CD14-positive monocyte (primary cell): ENCODE data around the gene B4GALNT4. TPM values are rescaled to one million over a fixed set of nuclear protein-coding genes. Genes with fewer than 3 reads are reported as not detected.

Experiments
- DNase-seq, 3 donors: peaks; one replicate each; pipeline ENCODE4 v3.0.0-alpha.2; 2011 to 2022
- H2AFZ ChIP-seq: 2 replicates; pipeline ENCODE4 v1.6.0; 2012; ENCODE audit warnings: mild to moderate bottlenecking, low read depth, low read length, inconsistent platforms; ENCODE audit not compliant: insufficient read depth, poor library complexity, severe bottlenecking
- H3K27ac ChIP-seq, 2 donors: 1 replicate in 1 of 2; 2 replicates in 1 of 2; pipeline ENCODE4 v1.5.1; 2012 to 2013; ENCODE audit warnings: low read length in 2 of 2, control low read depth in 1 of 2, inconsistent platforms in 1 of 2, low read depth in 1 of 2, mild to moderate bottlenecking in 1 of 2
- H3K27me3 ChIP-seq, 2 donors: one replicate each; pipeline versions ENCODE4 v1.6.0 to v1.6.1; 2011 to 2013; ENCODE audit warnings: low read length in 2 of 2; ENCODE audit not compliant: control insufficient read depth in 2 of 2, insufficient read depth in 2 of 2
- H3K36me3 ChIP-seq, 2 donors: replicated peaks in 1 of 2; 1 replicate in 1 of 2; 2 replicates in 1 of 2; pipeline versions ENCODE4 v1.5.1 to v1.6.1; 2012 to 2013; ENCODE audit warnings: low read length in 2 of 2, control low read depth in 1 of 2, inconsistent platforms in 1 of 2, mild to moderate bottlenecking in 1 of 2; ENCODE audit not compliant: insufficient read depth in 2 of 2, control insufficient read depth in 1 of 2
- H3K4me1 ChIP-seq, 2 donors: 1 replicate in 1 of 2; 2 replicates in 1 of 2; pipeline versions ENCODE4 v1.5.1 to v1.6.1; 2012 to 2013; ENCODE audit warnings: low read length in 2 of 2, control low read depth in 1 of 2, inconsistent platforms in 1 of 2, mild to moderate bottlenecking in 1 of 2, moderate library complexity in 1 of 2; ENCODE audit not compliant: insufficient read depth in 2 of 2, control insufficient read depth in 1 of 2
- H3K4me2 ChIP-seq: replicated peaks from 2 replicates; pipeline ENCODE3; 2012; ENCODE audit warnings: low read length, moderate library complexity, mild to moderate bottlenecking; ENCODE audit not compliant: poor library complexity, severe bottlenecking; ENCODE audit errors: extremely low read depth
- H3K4me3 ChIP-seq, 3 experiments: fragments of 200-600 bp in 1 of 3; sonication (generic) in 1 of 3; replicated peaks in 1 of 3; 1 replicate in 2 of 3; 2 replicates in 1 of 3; pipeline ENCODE4 v1.5.1; 2011 to 2013; ENCODE audit warnings: low read length in 3 of 3, mild to moderate bottlenecking in 3 of 3, control low read depth in 2 of 3, low read depth in 2 of 3, inconsistent platforms in 1 of 3, moderate library complexity in 1 of 3
- H3K79me2 ChIP-seq: 2 replicates; pipeline ENCODE4 v1.6.0; 2012; ENCODE audit warnings: mild to moderate bottlenecking, control low read depth, inconsistent platforms, low read length, moderate library complexity; ENCODE audit not compliant: insufficient read depth
- H3K9ac ChIP-seq: 2 replicates; pipeline ENCODE4 v1.6.0; 2017; ENCODE audit warnings: low read length, mild to moderate bottlenecking; ENCODE audit not compliant: insufficient read depth, poor library complexity, severe bottlenecking
- H3K9me3 ChIP-seq, 2 donors: replicated peaks in 1 of 2; 1 replicate in 1 of 2; 2 replicates in 1 of 2; pipeline versions ENCODE4 v1.5.1 to v1.6.1; 2012 to 2013; ENCODE audit warnings: low read length in 2 of 2, control low read depth in 1 of 2; ENCODE audit not compliant: control insufficient read depth in 1 of 2, insufficient read depth in 1 of 2
- H4K20me1 ChIP-seq: 2 replicates; pipeline ENCODE4 v1.6.0; 2012; ENCODE audit warnings: mild to moderate bottlenecking, low read length, control low read depth, moderate library complexity; ENCODE audit not compliant: insufficient read depth
- H3K27ac Mint-ChIP-seq, 7 donors: one replicate each; pipeline ENCODE4 v1.8.0; 2020; ENCODE audit warnings: mild to moderate bottlenecking in 7 of 7, mixed read lengths in 7 of 7, moderate library complexity in 6 of 7, inconsistent platforms in 2 of 7
- H3K27me3 Mint-ChIP-seq, 3 donors: one replicate each; pipeline ENCODE4 v1.8.0; 2021 to 2022; ENCODE audit warnings: low read depth in 3 of 3, mild to moderate bottlenecking in 3 of 3, mixed read lengths in 3 of 3, moderate library complexity in 3 of 3, inconsistent platforms in 1 of 3
- H3K36me3 Mint-ChIP-seq, 2 donors: one replicate each; pipeline ENCODE4 v1.8.0; 2020; ENCODE audit warnings: mixed read lengths in 2 of 2, inconsistent platforms in 1 of 2, mild to moderate bottlenecking in 1 of 2
- H3K4me1 Mint-ChIP-seq: one replicate; pipeline ENCODE4 v1.8.0; 2020; ENCODE audit warnings: mild to moderate bottlenecking, mixed read lengths
- H3K4me3 Mint-ChIP-seq, 2 donors: one replicate each; pipeline ENCODE4 v1.8.0; 2020; ENCODE audit warnings: mild to moderate bottlenecking in 2 of 2, mixed read lengths in 2 of 2, moderate library complexity in 1 of 2
- H3K9me3 Mint-ChIP-seq, 7 donors: one replicate each; pipeline ENCODE4 v1.8.0; 2020 to 2022; ENCODE audit warnings: mixed read lengths in 7 of 7, mild to moderate bottlenecking in 6 of 7, moderate library complexity in 6 of 7, inconsistent platforms in 2 of 7
- WGBS: methylation state at CpG from one replicate; pipeline ENCODE4 v1.1.5; 2013; ENCODE audit warnings: missing lambda C conversion rate; ENCODE audit not compliant: insufficient coverage; 5-methylcytosine and 5-hydroxymethylcytosine counted together
- intact Hi-C, 2 donors: fragments of 100-400 bp; cut with micrococcal nuclease; formaldehyde crosslinking; loops; one replicate each; pipeline versions ENCODE4 v1.15.0 to v1.15.1; 2023
- polyA plus RNA-seq, 3 donors: library from polyadenylated mRNA; depleted of rRNA in 1 of 3; unstranded in 2 of 3; stranded (reverse) in 1 of 3; fragments of 300-500 nt in 2 of 3; fragments of >200 nt in 1 of 3; fragmentation: Illumina TruSeq in 2 of 3; gene quantifications; 1 replicate in 2 of 3; 2 replicates in 1 of 3; pipeline ENCODE4 v1.2.3, GENCODE V29; 2012 to 2021
- TF ChIP-seq, protein P1 (sequence below): fragments of 200-600 bp; IDR thresholded peaks from one replicate; pipeline ENCODE4 v1.8.0; 2022; ENCODE audit warnings: antibody characterized with exemption, mild to moderate bottlenecking

Gene B4GALNT4
- polyA plus RNA-seq, 3 donors: not detected

DNA sequence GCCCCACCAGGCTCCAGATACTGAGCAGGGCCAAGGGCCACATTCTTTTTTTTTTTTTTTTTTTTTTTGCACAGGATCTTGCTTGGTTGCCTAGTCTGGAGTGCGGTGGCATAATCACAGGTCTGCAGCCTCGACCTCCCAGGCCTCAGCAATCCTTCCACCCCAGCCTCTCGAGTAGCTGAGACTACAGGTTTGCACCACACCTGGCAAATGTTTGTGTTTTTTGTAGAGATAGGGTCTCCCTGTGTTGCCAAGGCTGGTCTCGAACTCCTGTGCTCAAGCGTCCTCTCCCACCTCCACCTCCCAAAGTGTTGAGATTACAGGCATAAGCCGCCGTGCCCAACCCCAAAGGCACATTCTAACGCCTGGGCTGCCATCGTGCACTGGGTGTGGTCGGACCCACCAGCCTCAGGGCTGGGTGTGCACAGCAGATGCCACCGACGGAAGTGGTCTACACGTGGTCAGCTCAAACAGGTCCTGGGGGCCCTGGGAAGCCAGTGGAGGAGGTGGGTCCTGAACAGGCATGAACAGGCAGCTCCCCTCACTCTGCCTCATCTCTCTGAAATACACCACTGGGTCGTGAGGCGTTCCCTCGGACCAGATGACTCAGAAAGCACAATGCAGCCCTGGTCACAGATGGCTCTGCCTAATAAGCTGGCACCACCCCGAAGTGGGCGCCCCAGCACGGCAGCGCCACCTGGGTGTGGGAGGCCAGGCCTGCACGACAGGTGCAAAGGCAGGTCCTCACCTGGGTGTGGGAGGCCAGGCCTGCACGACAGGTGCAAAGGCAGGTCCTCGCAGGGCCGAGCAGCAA is 5.1 kb upstream of the B4GALNT4 start:
- peaks cover 12 to 14% of the 10 kb centered on the region in 2 donors for H3K9me3 ChIP-seq
- no peak overlapping the region for H3K27ac ChIP-seq
- peaks cover 2% of the 10 kb centered on the region for H3K4me1 Mint-ChIP-seq
- peaks cover 16 to 33% (median 25%) of the 10 kb centered on the region in 7 donors for H3K9me3 Mint-ChIP-seq
- no peaks in the 10 kb centered on the region for H3K79me2 ChIP-seq
- peaks cover 15 to 18% of the 10 kb centered on the region in 2 donors for H3K27me3 ChIP-seq
- H4K20me1 ChIP-seq: no peaks in the 10 kb centered on the region
- no peaks in the 10 kb centered on the region for H3K4me1 ChIP-seq
- H3K36me3 ChIP-seq: no peaks in the 10 kb centered on the region
- H3K9ac ChIP-seq: no peak overlapping the region
- H3K27ac Mint-ChIP-seq: no peak overlapping the region
- H3K4me3 ChIP-seq: no peak overlapping the region
- WGBS: 79% methylated on average over 14 of the region's 24 CpGs
- H3K4me2 ChIP-seq: no peak overlapping the region
- TF ChIP-seq, protein P1, sequence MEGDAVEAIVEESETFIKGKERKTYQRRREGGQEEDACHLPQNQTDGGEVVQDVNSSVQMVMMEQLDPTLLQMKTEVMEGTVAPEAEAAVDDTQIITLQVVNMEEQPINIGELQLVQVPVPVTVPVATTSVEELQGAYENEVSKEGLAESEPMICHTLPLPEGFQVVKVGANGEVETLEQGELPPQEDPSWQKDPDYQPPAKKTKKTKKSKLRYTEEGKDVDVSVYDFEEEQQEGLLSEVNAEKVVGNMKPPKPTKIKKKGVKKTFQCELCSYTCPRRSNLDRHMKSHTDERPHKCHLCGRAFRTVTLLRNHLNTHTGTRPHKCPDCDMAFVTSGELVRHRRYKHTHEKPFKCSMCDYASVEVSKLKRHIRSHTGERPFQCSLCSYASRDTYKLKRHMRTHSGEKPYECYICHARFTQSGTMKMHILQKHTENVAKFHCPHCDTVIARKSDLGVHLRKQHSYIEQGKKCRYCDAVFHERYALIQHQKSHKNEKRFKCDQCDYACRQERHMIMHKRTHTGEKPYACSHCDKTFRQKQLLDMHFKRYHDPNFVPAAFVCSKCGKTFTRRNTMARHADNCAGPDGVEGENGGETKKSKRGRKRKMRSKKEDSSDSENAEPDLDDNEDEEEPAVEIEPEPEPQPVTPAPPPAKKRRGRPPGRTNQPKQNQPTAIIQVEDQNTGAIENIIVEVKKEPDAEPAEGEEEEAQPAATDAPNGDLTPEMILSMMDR: peak; percentile 35
- DNase-seq: peak in 1 of 3 donors; percentile 6
- H3K27me3 Mint-ChIP-seq: peaks cover 33 to 53% (median 39%) of the 10 kb centered on the region in 3 donors
- intact Hi-C loops: no loop called here
- no peak overlapping the region for H3K4me3 Mint-ChIP-seq
- H3K36me3 Mint-ChIP-seq: peaks cover 0 to 4% of the 10 kb centered on the region in 2 donors
- no peak overlapping the region for H2AFZ ChIP-seq

DNA sequence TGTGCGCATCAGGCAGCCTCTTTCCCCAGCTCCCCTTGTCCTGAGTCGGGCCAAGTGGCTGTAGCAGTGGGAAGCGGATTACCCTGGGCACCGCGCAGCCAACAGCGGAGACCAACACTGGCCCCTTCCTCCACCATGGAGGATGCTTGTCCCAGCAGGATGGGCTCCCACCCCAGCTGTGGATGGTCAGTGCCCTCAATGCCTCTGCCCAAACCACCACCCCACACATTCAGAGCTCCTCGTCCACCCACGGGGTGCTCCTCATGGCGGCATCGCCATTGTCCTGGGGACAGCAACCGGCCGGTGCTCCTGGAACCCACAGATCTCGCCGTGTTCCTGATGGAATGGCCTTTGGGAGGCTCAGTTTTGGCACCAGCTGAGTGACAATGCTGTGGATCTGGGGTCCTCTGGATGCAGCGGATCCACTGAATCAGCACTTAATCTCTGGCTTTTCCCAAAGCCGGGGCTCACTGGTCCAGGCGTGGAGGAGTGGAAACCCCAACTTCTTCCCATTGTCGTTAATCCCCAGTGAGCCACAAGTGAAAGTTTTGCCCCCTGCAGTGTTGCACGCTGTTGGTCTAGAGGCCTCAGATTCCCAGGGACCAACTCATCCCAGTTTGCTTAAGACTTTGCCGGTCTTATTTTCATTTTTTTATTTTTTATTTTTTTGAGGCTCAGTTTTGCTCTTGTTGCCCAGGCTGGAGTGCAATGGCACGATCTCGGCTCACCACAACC is 4.1 kb upstream of the B4GALNT4 start:
- Histone ChIP-seq H3K4me2 (no peak overlapping the region), H3K27ac (no peak overlapping the region), H4K20me1 (no peaks in the 10 kb centered on the region), H3K27me3 (peaks cover 16 to 19% of the 10 kb centered on the region in 2 donors), H3K79me2 (no peaks in the 10 kb centered on the region), H3K9ac (no peak overlapping the region), H3K4me3 (no peak overlapping the region), H3K9me3 (peaks cover 12 to 14% of the 10 kb centered on the region in 2 donors), H3K4me1 (no peaks in the 10 kb centered on the region), H2AFZ (no peak overlapping the region), H3K36me3 (no peaks in the 10 kb centered on the region)
- Mint-ChIP-seq H3K4me3 (no peak overlapping the region), H3K36me3 (peaks cover 0 to 4% of the 10 kb centered on the region in 2 donors), H3K27ac (no peak overlapping the region), H3K9me3 (peaks cover 12 to 29% (median 22%) of the 10 kb centered on the region in 7 donors), H3K4me1 (peaks cover 3% of the 10 kb centered on the region), H3K27me3 (peaks cover 28 to 48% (median 40%) of the 10 kb centered on the region in 3 donors)
- intact Hi-C loops: no loop called here
- 98% methylated on average over 15 of the region's 22 CpGs for WGBS
- TF ChIP-seq, protein P1: no peak
- no peak for DNase-seq
